GM13977 (cell line): ENCODE data around the gene PHLDB2.
A peak's percentile ranks its signal among the peaks of the same experiment; 100 is the strongest.

Source experiments
- DNase-seq: peaks from one replicate; pipeline ENCODE4 v3.0.0; 2012; ENCODE audit warnings: low spot score
- in situ Hi-C: fragments of 300-500 bp; cut with MboI; formaldehyde crosslinking; loops from one replicate; pipeline ENCODE4 v1.12.0; 2022; ENCODE audit warnings: low sequenced_read_pairs, low pct_unique_long_range_greater_than_20kb, mixed read lengths, inconsistent platforms; ENCODE audit not compliant: unreplicated experiment
- TF ChIP-seq, protein P1 (sequence below): IDR thresholded peaks from 2 replicates; pipeline ENCODE4 v1.5.1; 2012; ENCODE audit warnings: mild to moderate bottlenecking, control low read depth; ENCODE audit not compliant: insufficient read depth; ENCODE audit errors: extremely low read depth, missing control alignments

Gene PHLDB2

DNA sequence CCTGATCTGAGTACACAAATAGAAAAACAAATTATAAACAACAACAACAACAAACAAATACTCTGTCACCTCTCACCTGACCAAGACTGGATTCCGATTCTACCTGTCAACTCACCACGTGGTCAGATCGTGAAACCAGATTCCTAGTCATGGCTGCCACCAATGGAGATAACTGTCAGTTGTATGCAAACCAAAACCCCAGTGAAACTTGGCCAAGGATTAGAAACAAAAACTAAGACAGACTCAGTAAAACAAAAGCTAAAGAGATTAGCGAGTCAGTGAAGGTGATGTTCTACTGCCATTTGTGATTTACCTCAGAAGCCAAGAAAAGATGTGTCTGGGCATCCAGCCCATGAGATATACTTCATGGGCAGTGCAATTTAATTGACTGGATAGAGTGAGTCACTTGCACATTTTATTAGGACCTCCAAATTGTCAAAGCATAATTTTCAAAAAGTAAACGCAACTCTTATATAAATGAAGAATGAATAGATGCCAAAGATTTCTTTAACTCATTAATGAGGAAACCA, 31.1 kb downstream of the PHLDB2 start:
- TF ChIP-seq, protein P1, sequence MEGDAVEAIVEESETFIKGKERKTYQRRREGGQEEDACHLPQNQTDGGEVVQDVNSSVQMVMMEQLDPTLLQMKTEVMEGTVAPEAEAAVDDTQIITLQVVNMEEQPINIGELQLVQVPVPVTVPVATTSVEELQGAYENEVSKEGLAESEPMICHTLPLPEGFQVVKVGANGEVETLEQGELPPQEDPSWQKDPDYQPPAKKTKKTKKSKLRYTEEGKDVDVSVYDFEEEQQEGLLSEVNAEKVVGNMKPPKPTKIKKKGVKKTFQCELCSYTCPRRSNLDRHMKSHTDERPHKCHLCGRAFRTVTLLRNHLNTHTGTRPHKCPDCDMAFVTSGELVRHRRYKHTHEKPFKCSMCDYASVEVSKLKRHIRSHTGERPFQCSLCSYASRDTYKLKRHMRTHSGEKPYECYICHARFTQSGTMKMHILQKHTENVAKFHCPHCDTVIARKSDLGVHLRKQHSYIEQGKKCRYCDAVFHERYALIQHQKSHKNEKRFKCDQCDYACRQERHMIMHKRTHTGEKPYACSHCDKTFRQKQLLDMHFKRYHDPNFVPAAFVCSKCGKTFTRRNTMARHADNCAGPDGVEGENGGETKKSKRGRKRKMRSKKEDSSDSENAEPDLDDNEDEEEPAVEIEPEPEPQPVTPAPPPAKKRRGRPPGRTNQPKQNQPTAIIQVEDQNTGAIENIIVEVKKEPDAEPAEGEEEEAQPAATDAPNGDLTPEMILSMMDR = no peak
- no peak for DNase-seq

DNA sequence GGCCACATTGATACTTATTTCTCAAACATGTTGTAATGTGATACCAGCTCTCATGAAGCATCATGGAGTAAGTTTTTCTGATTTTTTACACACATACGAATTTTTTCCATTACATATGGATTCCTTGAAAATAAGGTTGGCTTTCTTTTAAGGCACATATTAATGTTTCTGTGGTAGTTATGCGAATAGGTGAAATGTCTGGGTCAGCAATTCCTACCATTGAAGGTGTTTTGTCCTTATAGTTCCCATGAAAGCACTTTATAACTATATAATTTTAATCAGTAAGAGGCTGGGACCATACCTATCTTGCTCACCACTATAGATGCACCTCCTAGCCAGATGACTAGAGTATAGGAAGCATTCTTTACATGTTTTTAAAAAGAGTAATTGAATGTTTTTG, 33.0 kb downstream of the PHLDB2 start:
- in situ Hi-C loops = no loop called here

More for the DNA sequence above, 31.1 kb downstream of the PHLDB2 start:
- in situ Hi-C loops = no loop called here

DNA sequence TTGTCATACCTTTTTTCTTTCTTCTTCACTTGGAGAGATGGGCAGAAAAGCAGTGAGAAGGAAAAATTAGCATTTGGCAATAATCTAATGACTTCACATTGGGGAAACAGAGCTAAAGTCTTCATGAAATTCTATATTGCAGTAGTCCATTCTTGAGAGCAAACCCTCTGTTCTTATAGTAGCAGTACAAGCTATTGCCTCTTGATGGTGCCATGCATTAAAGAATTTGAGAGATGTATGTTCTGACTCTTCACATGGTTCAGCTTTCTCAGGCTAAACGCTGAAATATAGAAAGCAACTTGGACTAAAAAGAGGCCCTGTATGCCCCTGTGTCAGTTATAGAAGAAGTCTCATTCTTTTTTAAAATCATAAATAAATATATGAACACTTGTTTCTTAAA, 36.0 kb downstream of the PHLDB2 start:
- DNase-seq = peak; percentile 13
- TF ChIP-seq, protein P1 = peak; percentile 16
- in situ Hi-C loops = no loop called here

More for the DNA sequence above, 33.0 kb downstream of the PHLDB2 start:
- DNase-seq = no peak
- TF ChIP-seq, protein P1 = no peak

DNA sequence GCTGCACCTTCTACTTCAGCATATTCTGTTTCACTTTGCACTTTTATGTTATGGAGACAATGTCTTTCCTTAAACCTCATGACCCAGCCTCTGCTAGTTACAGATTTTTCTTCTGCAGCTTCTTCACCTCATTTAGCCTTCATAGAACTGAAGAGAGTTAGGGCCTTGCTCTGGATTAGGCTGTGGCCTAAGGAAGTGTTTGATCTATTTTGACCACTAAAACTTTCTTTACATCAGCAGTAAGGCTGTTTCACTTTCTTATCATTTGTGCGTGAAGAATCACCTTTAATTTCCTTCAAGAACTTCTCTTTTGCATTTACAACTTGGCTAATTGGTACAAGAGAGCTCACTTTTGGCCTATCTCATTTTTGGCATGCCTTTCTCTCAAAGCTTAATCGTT, 40.9 kb downstream of the PHLDB2 start:
- TF ChIP-seq, protein P1 = no peak
- in situ Hi-C loops = no loop called here
- no peak for DNase-seq

DNA sequence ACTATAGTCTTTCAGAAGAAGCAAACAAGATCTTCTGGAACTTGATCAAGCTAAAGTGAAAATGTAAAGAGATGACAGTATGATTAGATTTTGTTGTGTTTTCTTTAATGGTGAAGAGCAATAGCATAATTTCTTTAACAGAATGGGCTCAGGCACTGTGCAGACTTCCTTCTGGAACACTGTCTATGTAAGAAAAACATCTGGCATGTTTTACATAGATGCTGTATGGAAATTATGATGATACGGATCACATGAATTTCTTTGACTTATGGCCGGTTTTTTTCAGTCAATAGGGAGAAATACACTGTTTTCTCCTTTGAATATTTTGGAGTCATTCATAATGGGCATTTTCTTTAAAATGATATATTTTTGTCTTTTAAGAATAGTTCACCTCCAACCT, 42.6 kb downstream of the PHLDB2 start:
- DNase-seq = no peak
- in situ Hi-C loops = no loop called here
- TF ChIP-seq, protein P1 = no peak

DNA sequence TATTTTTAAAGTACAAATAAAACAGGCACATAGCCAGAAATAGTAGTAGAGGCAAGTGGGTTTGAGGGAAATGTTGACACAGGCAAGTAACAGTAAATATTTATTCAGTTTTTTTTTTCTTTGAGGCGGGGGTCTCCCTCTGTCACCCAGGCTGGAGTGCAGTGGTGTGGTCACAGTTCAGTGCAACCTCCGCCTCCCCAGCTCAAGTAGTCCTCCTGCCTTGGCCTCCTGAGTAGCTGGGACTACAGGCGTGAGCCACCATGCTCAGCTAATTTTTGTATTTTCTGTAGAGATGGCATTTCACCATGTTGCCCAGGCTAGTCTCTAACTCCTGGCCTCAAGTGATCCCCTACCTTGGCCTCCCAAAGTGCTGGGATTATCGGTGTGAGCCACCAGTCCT, 43.5 kb downstream of the PHLDB2 start:
- TF ChIP-seq, protein P1 = no peak
- in situ Hi-C loops = no loop called here

DNA sequence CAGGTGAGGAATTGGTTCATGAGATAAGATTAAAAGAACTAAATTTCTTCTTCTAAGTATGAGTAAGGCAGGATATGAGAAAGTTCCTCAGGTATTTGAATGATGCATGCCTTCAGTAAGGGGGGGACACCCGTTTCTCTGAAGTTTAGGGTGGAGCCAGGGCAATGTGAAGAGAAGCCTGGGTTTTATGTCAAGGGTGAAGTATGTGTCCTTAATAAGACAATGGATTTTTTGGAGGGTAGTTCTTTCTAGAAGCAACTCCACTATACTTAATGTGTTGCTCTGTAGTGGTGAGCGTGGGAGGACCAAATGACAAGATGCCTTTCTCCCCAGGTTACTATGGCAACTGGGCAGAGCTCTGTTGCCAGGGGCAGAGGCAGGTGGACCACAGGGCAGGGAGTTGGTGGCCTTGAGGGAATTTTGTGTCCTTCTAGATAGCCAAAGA, 44.0 kb downstream of the PHLDB2 start:
- DNase-seq = no peak
- in situ Hi-C loops = no loop called here
- TF ChIP-seq, protein P1 = no peak

More for the DNA sequence above, 43.5 kb downstream of the PHLDB2 start:
- DNase-seq = no peak
